ENCODE results near the gene GPR32.

- TF ChIP-seq CHD1 (IDR thresholded peaks at IDR 0.05; ENCODE audit: low read depth, low read length) (no peak), CTCF (IDR thresholded peaks at IDR 0.05; ENCODE audit: control extremely low read depth in 1 of 3, insufficient read depth in 1 of 3, low read depth in 1 of 3, low read length in 3 of 3) (peak; percentile 47 to 72 (median 55)), BRCA1 (IDR thresholded peaks at IDR 0.05; ENCODE audit: low read depth, low read length) (no peak), CBX8 (IDR thresholded peaks at IDR 0.05; ENCODE audit: borderline replicate concordance, low read depth, low read length) (no peak), POLR2AphosphoS5 (IDR thresholded peaks at IDR 0.05; ENCODE audit: low read depth, low read length) (peak; percentile 83), EZH2 (IDR thresholded peaks at IDR 0.05; ENCODE audit: low read depth, low read length, severe bottlenecking) (no peak), POLR2A (IDR thresholded peaks at IDR 0.05; ENCODE audit: control extremely low read depth in 1 of 2, low read depth in 2 of 2, low read length in 2 of 2) (peak; percentile 38 to 75)
Observed at GRCh38 chr19:50794876-50795663, 24.8 kb downstream of the GPR32 start.
